Osteoblast (primary cell): ENCODE results near the gene HOXB8. TPM values are rescaled to one million over a fixed set of nuclear protein-coding genes. Genes with fewer than 3 reads are reported as not detected.

ENCODE experiments used
- DNase-seq: peaks from one replicate; pipeline ENCODE4 v3.0.0; 2011; ENCODE audit warnings: low spot score, mixed read lengths; ENCODE audit not compliant: insufficient read length; ENCODE audit errors: missing footprints
- H2AFZ ChIP-seq: 2 replicates; pipeline ENCODE4 v1.6.0; 2011; ENCODE audit warnings: mild to moderate bottlenecking, low read length
- H3K27ac ChIP-seq: 2 replicates; pipeline ENCODE4 v1.5.1; 2011; ENCODE audit warnings: mild to moderate bottlenecking, low read depth, low read length, moderate library complexity
- H3K27me3 ChIP-seq: 2 replicates; pipeline ENCODE4 v1.6.0; 2012; ENCODE audit warnings: mild to moderate bottlenecking, control low read depth, inconsistent platforms, low read length, moderate library complexity; ENCODE audit not compliant: insufficient read depth
- H3K36me3 ChIP-seq: 2 replicates; pipeline ENCODE4 v1.5.1; 2011; ENCODE audit warnings: mild to moderate bottlenecking, low read length, control low read depth, moderate library complexity; ENCODE audit not compliant: insufficient read depth
- H3K4me1 ChIP-seq: 2 replicates; pipeline ENCODE4 v1.5.1; 2011; ENCODE audit warnings: mild to moderate bottlenecking, low read length, control low read depth, moderate library complexity; ENCODE audit not compliant: insufficient read depth
- H3K4me2 ChIP-seq: 2 replicates; pipeline ENCODE4 v1.6.0; 2011; ENCODE audit warnings: mild to moderate bottlenecking, low read length; ENCODE audit not compliant: insufficient read depth
- H3K4me3 ChIP-seq: fragments of 200-600 bp; sonication (generic); 3 replicates; pipeline ENCODE4 v1.5.1; 2012; ENCODE audit warnings: mild to moderate bottlenecking, low read length, inconsistent platforms; ENCODE audit not compliant: insufficient read depth
- H3K79me2 ChIP-seq: 2 replicates; pipeline ENCODE4 v1.6.0; 2012; ENCODE audit warnings: mild to moderate bottlenecking, low read length, control low read depth, inconsistent platforms; ENCODE audit not compliant: insufficient read depth
- H3K9me3 ChIP-seq: 2 replicates; pipeline ENCODE4 v1.5.1; 2011; ENCODE audit warnings: low read depth, low read length, control low read depth
- H4K20me1 ChIP-seq: 2 replicates; pipeline ENCODE4 v1.6.0; 2012; ENCODE audit warnings: mild to moderate bottlenecking, low read length, control low read depth; ENCODE audit not compliant: insufficient read depth
- total RNA-seq: library from RNA; depleted of rRNA; stranded (reverse); fragments of >200 nt; gene quantifications from 2 replicates; pipeline ENCODE4 v1.2.3, GENCODE V29; 2012
- TF ChIP-seq, protein P1 (sequence below): IDR thresholded peaks from 2 replicates; pipeline ENCODE4 v1.5.1; 2011; ENCODE audit warnings: mild to moderate bottlenecking, low read depth, low read length, moderate library complexity; ENCODE audit errors: extremely low read depth

The HOXB8 gene
- total RNA-seq, 1 donor: not detected

DNA sequence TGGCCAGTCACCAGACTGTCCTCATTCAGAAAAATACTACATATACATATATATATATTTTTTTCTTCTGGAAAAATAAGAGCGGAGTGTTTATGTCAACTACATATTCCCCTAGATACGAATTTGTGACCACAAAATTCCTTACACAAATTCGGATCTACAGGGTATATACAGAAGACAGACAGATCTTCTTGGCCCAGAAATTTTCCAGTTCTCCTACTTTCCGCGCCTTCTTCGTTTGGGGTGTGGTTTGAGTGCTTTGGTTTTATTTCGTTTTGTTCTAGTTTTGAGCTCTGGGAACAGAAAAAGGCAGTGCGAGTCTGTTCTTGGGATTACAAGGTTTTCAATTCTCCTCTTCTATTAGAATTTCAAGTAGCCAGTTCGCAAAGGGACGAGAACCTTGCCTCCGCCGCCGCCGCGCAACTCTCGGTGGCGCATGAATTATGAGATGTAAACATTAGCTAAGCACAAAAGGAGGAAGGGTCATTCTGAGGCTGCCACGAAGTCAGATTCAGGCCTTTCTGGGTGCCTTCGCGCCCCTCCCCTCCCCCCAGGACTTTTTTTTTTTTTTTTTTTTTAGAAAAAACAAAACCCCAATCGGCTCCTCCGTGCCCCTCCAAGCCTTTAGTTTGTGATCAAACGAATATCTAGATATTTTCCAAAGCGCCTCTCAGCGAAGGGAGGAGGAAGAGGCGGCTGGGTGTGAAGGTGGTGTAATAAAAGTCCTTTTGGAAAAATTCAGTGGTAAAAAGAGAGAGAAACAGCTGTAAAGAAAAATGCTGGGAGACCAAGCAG lies 35.1 kb downstream of the HOXB8 start:
- Histone ChIP-seq H4K20me1 (no peaks in the 10 kb centered on the region), H3K4me2 (no peak overlapping the region), H3K9me3 (no peaks in the 10 kb centered on the region), H3K36me3 (no peaks in the 10 kb centered on the region), H2AFZ (no peak overlapping the region), H3K4me1 (peaks cover under 1% of the 10 kb centered on the region), H3K27me3 (peaks cover 92% of the 10 kb centered on the region), H3K79me2 (no peaks in the 10 kb centered on the region), H3K27ac (no peak overlapping the region), H3K4me3 (no peak overlapping the region)
- DNase-seq: no peak
- TF ChIP-seq, protein P1, sequence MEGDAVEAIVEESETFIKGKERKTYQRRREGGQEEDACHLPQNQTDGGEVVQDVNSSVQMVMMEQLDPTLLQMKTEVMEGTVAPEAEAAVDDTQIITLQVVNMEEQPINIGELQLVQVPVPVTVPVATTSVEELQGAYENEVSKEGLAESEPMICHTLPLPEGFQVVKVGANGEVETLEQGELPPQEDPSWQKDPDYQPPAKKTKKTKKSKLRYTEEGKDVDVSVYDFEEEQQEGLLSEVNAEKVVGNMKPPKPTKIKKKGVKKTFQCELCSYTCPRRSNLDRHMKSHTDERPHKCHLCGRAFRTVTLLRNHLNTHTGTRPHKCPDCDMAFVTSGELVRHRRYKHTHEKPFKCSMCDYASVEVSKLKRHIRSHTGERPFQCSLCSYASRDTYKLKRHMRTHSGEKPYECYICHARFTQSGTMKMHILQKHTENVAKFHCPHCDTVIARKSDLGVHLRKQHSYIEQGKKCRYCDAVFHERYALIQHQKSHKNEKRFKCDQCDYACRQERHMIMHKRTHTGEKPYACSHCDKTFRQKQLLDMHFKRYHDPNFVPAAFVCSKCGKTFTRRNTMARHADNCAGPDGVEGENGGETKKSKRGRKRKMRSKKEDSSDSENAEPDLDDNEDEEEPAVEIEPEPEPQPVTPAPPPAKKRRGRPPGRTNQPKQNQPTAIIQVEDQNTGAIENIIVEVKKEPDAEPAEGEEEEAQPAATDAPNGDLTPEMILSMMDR: no peak

DNA sequence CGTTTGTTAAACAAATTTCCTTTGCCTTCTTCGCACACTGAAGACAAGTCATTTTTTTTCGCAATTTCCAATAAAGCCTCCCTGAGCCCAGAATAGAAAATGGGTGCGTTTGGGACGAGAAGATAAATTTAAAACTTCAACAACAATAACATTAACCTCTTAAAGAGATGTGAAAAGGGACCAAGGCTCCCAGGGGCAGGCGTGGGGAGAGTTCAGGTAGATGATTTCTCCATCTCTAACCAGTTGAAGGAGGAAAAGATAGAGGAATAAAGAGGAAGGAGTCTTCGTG lies 35.7 kb downstream of the HOXB8 start:
- Histone ChIP-seq H3K27me3 (peaks cover 96% of the 10 kb centered on the region), H4K20me1 (no peaks in the 10 kb centered on the region), H3K9me3 (no peaks in the 10 kb centered on the region), H3K79me2 (no peaks in the 10 kb centered on the region), H3K4me1 (no peaks in the 10 kb centered on the region), H3K4me2 (no peak overlapping the region), H3K27ac (no peak overlapping the region), H2AFZ (no peak overlapping the region), H3K4me3 (no peak overlapping the region), H3K36me3 (no peaks in the 10 kb centered on the region)
- DNase-seq: no peak
- TF ChIP-seq, protein P1: no peak

DNA sequence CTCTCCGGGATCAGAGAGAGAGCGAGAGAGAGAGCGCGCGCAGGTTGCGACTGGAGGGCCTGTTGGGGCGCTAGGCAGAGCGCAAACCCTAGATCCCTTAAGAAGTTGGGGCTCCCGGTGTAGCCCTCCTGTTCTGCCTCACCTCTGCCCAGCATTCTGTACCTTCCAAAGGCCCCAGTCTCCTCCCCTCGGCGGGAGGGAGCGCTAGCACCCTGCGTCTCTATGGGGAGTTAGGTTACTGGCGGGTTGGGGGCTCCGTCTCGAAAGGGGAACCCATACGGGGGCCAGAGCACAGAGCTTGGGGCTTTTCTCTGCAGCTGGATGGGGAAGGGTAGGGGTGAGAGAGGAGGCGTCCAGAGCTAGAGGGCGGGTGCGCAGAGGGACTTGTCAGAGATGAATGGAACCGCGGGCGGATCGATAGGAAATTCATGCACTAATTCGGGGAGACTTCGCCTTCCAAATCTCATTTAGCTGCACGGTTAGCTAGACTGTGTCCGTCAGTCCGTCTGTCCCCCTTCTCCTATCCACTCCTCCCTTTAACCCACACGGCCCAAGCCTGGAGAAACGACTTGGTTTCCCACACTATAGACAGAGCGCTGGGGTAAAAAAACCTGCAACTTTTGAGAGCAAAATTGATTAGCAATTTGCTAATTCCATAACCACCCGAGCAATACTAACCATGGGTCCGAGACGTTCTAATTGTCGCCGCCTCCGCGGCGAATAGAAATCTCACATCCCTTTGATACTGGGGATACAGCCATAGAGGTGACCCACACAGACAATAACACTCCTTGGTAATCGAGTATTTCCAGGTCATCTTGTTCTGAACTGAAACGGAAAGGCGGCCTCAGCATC lies 36.2 kb downstream of the HOXB8 start:
- no peaks in the 10 kb centered on the region for H4K20me1 ChIP-seq

More for the DNA sequence above, 36.2 kb downstream of the HOXB8 start:
- no peaks in the 10 kb centered on the region for H3K36me3 ChIP-seq
- no peak for DNase-seq
- H3K27me3 ChIP-seq: peaks cover 96% of the 10 kb centered on the region
- TF ChIP-seq, protein P1: no peak
- H3K4me3 ChIP-seq: peak overlapping the region; percentile 53
- peak overlapping the region; percentile 60 for H3K4me2 ChIP-seq
- H3K27ac ChIP-seq: no peak overlapping the region
- H3K4me1 ChIP-seq: no peaks in the 10 kb centered on the region
- no peaks in the 10 kb centered on the region for H3K79me2 ChIP-seq
- H2AFZ ChIP-seq: no peak overlapping the region
- H3K9me3 ChIP-seq: no peaks in the 10 kb centered on the region
